ENCODE measurements around the gene ACP7. TPM values are rescaled to one million over a fixed set of nuclear protein-coding genes. Genes with fewer than 3 reads are reported as not detected.

ACP7 gene
- total and polyA plus RNA-seq, 2 donors (not counting 3 experiments of a cell fraction or from before 2014, with no cell fraction given) = 0.04 to 0.49 TPM

- DNase-seq (ENCODE audit: low read depth, low spot score) (peak; percentile 53), FAIRE-seq (peak; percentile 75)
- no peaks in the 10 kb centered on the region for H3K9me3 ChIP-seq (replicated peaks; ENCODE audit: control insufficient read depth, insufficient read depth, low read length)
- ChIA-PET POLR2A (no interaction called here), CTCF (interaction anchor here (0.6 to 3.1 kb wide), 45 partner anchors 9 to 360 kb away, joined by 3 to 36 read pairs (median 6); partner anchors contain the start of genes FBXO17, PLEKHG2 and SAMD4B)
- H3K27ac ChIP-seq (ENCODE audit: insufficient read depth, low read depth, low read length) = no peak overlapping the region
- no peaks in the 10 kb centered on the region for H3K4me1 ChIP-seq (ENCODE audit: control insufficient read depth, extremely low read depth, insufficient read depth, low read length)
- no peaks in the 10 kb centered on the region for H3K79me2 ChIP-seq (ENCODE audit: control insufficient read depth, insufficient read depth, low read length)
- H3K9ac ChIP-seq (replicated peaks; ENCODE audit: extremely low read depth, insufficient read depth, low read length) = no peak overlapping the region
- H4K20me1 ChIP-seq (replicated peaks; ENCODE audit: control insufficient read depth, extremely low read depth, insufficient read depth, low read length) = no peaks in the 10 kb centered on the region
- H3K4me2 ChIP-seq (ENCODE audit: insufficient read depth, low read length) = no peak overlapping the region
- no peak overlapping the region for H3K4me3 ChIP-seq (replicated peaks in 1 of 3; ENCODE audit: insufficient read depth in 1 of 3, low read depth in 1 of 3, low read length in 3 of 3)
- peak; percentile 79 to 89 for TF ChIP-seq CTCF (IDR thresholded peaks at IDR 0.05; ENCODE audit: extremely low read depth in 1 of 2, insufficient read depth in 1 of 2, low read depth in 1 of 2, low read length in 2 of 2)
- no peak for TF ChIP-seq EZH2 (IDR thresholded peaks at IDR 0.05; ENCODE audit: borderline replicate concordance, low read depth, low read length, severe bottlenecking)
- no peak overlapping the region for H2AFZ ChIP-seq (ENCODE audit: low read depth, low read length)
- H3K9me1 ChIP-seq (replicated peaks; ENCODE audit: control insufficient read depth, extremely low read depth, insufficient read depth, low read length) = no peaks in the 10 kb centered on the region
- BruUV-seq (replicated peaks) = no TSS peak
- H3K36me3 ChIP-seq (ENCODE audit: control insufficient read depth in 2 of 2, extremely low read depth in 1 of 2, insufficient read depth in 2 of 2, low read length in 2 of 2) = no peaks in the 10 kb centered on the region
- peaks cover 0 to 1% of the 10 kb centered on the region in 2 experiments for H3K27me3 ChIP-seq (ENCODE audit: control insufficient read depth in 2 of 2, insufficient read depth in 2 of 2, low read length in 2 of 2)
- dilution Hi-C loops (cut with MboI; ENCODE audit: extremely low pct_ligation_motif_present, low sequenced_read_pairs) = no loop called here
- intact Hi-C loops (cut with micrococcal nuclease) = loop anchor here (1.0 to 5.0 kb wide), 5 partner anchors 58 to 276 kb away; partner anchors contain the start of gene NCCRP1
These were observed 31.9 kb upstream of the ACP7 start for GRCh38 chr19:39052243-39052746.

GRCh38 chr19:39052846-39053245 lies 31.3 kb upstream of the ACP7 start:
- H3K79me2 ChIP-seq (ENCODE audit: control insufficient read depth, insufficient read depth, low read length) = no peaks in the 10 kb centered on the region
- FAIRE-seq = no peak
- H3K4me2 ChIP-seq (ENCODE audit: insufficient read depth, low read length) = no peak overlapping the region
- H3K27me3 ChIP-seq (ENCODE audit: control insufficient read depth in 2 of 2, insufficient read depth in 2 of 2, low read length in 2 of 2) = peaks cover 0 to 1% of the 10 kb centered on the region in 2 experiments
- H3K27ac ChIP-seq (ENCODE audit: insufficient read depth, low read depth, low read length) = no peak overlapping the region
- no peaks in the 10 kb centered on the region for H3K36me3 ChIP-seq (ENCODE audit: control insufficient read depth in 2 of 2, extremely low read depth in 1 of 2, insufficient read depth in 2 of 2, low read length in 2 of 2)
- ChIA-PET CTCF (interaction anchor here (1.0 to 3.1 kb wide), 26 partner anchors 10 to 289 kb away, joined by 3 to 36 read pairs (median 8); partner anchors contain the start of genes FBXO17 and SAMD4B), POLR2A (no interaction called here)
- H3K4me3 ChIP-seq (replicated peaks in 1 of 3; ENCODE audit: insufficient read depth in 1 of 3, low read depth in 1 of 3, low read length in 3 of 3) = no peak overlapping the region
- BruUV-seq (replicated peaks) = no TSS peak
- no peak overlapping the region for H3K9ac ChIP-seq (replicated peaks; ENCODE audit: extremely low read depth, insufficient read depth, low read length)
- H4K20me1 ChIP-seq (replicated peaks; ENCODE audit: control insufficient read depth, extremely low read depth, insufficient read depth, low read length) = no peaks in the 10 kb centered on the region
- no peak overlapping the region for H2AFZ ChIP-seq (ENCODE audit: low read depth, low read length)
- no peaks in the 10 kb centered on the region for H3K9me3 ChIP-seq (replicated peaks; ENCODE audit: control insufficient read depth, insufficient read depth, low read length)
- no peaks in the 10 kb centered on the region for H3K9me1 ChIP-seq (replicated peaks; ENCODE audit: control insufficient read depth, extremely low read depth, insufficient read depth, low read length)
- H3K4me1 ChIP-seq (ENCODE audit: control insufficient read depth, extremely low read depth, insufficient read depth, low read length) = no peaks in the 10 kb centered on the region
- intact Hi-C loops (cut with micrococcal nuclease) (loop anchor here (1.0 to 5.0 kb wide), 5 partner anchors 57 to 275 kb away; partner anchors contain the start of gene NCCRP1), dilution Hi-C loops (cut with MboI; ENCODE audit: extremely low pct_ligation_motif_present, low sequenced_read_pairs) (no loop called here)
- TF ChIP-seq POLR2AphosphoS5 (IDR thresholded peaks at IDR 0.05; ENCODE audit: insufficient read depth, low read depth, low read length) (no peak), MYC (IDR thresholded peaks at IDR 0.05; ENCODE audit: low read depth, low read length) (no peak), JUN (IDR thresholded peaks at IDR 0.05; ENCODE audit: borderline replicate concordance, insufficient read depth, insufficient read length, low read depth) (no peak), EZH2 (IDR thresholded peaks at IDR 0.05; ENCODE audit: borderline replicate concordance, low read depth, low read length, severe bottlenecking) (no peak), GATA2 (IDR thresholded peaks at IDR 0.05; ENCODE audit: insufficient read depth, insufficient read length, low read depth, low read length) (no peak), CTCF (IDR thresholded peaks at IDR 0.05; ENCODE audit: extremely low read depth in 1 of 2, insufficient read depth in 1 of 2, low read depth in 1 of 2, low read length in 2 of 2) (no peak), FOS (IDR thresholded peaks at IDR 0.05; ENCODE audit: borderline replicate concordance, insufficient read depth, low read length) (no peak), POLR2A (IDR thresholded peaks at IDR 0.05; ENCODE audit: low read depth, low read length) (no peak)
- TF ChIP-seq, protein P1, sequence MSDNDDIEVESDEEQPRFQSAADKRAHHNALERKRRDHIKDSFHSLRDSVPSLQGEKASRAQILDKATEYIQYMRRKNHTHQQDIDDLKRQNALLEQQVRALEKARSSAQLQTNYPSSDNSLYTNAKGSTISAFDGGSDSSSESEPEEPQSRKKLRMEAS (IDR thresholded peaks at IDR 0.05; ENCODE audit: insufficient read depth, insufficient read length) = no peak
- DNase-seq (ENCODE audit: low read depth, low spot score) = no peak
